ENCODE results near the gene LEP.
"Not testable (repeated sequence)": the region's sequence is repeated elsewhere in the genome, so short reads cannot be mapped to it uniquely, and the experiment has no call there.

Gene LEP

GRCh38 chr7:128210590-128211570, 30.2 kb upstream of the LEP start:
- DNase-seq (ENCODE audit: low spot score): no peak

- no peak for DNase-seq (ENCODE audit: low spot score)
Measured at GRCh38 chr7:128211626-128212025, 29.5 kb upstream of the LEP start.

GRCh38 chr7:128214463-128214862, 26.6 kb upstream of the LEP start:
- DNase-seq (ENCODE audit: low spot score): no peak

- DNase-seq (ENCODE audit: low spot score): no peak
Measured at GRCh38 chr7:128215281-128215680, 25.8 kb upstream of the LEP start.

GRCh38 chr7:128215739-128216138, 25.3 kb upstream of the LEP start:
- no peak for DNase-seq (ENCODE audit: low spot score)

- DNase-seq (ENCODE audit: low spot score): peak; percentile 57
Measured at GRCh38 chr7:128217030-128217805, 23.9 kb upstream of the LEP start.

GRCh38 chr7:128217967-128218652, 23.0 kb upstream of the LEP start:
- no peak for DNase-seq (ENCODE audit: low spot score)

GRCh38 chr7:128219636-128220035, 21.4 kb upstream of the LEP start:
- no peak for DNase-seq (ENCODE audit: low spot score)

- DNase-seq (ENCODE audit: low spot score): peak; percentile 85
Measured at GRCh38 chr7:128221929-128222403, 19.1 kb upstream of the LEP start.

- no peak for DNase-seq (ENCODE audit: low spot score)
Measured at GRCh38 chr7:128226132-128226980, 14.7 kb upstream of the LEP start.

- no peak for DNase-seq (ENCODE audit: low spot score)
Measured at GRCh38 chr7:128227271-128227670, 13.8 kb upstream of the LEP start.

- peak; percentile 77 for DNase-seq (ENCODE audit: low spot score)
Measured at GRCh38 chr7:128231021-128231420, 10.1 kb upstream of the LEP start.

- no peak for DNase-seq (ENCODE audit: low spot score)
Measured at GRCh38 chr7:128231677-128232076, 9.4 kb upstream of the LEP start.

- DNase-seq (ENCODE audit: low spot score): no peak
Measured at GRCh38 chr7:128233471-128233870, 7.6 kb upstream of the LEP start.

GRCh38 chr7:128234476-128235026, 6.5 kb upstream of the LEP start:
- no peak for DNase-seq (ENCODE audit: low spot score)

- no peak for DNase-seq (ENCODE audit: low spot score)
Measured at GRCh38 chr7:128235471-128235870, 5.6 kb upstream of the LEP start.

GRCh38 chr7:128236924-128237586, 4.0 kb upstream of the LEP start:
- DNase-seq (ENCODE audit: low spot score): peak; percentile 87

GRCh38 chr7:128239146-128239545, 1.9 kb upstream of the LEP start:
- not testable (repeated sequence) for DNase-seq (ENCODE audit: low spot score)

- DNase-seq (ENCODE audit: low spot score): no peak
Measured at GRCh38 chr7:128242661-128243060, 1.6 kb downstream of the LEP start.

- DNase-seq (ENCODE audit: low spot score): no peak
Measured at GRCh38 chr7:128243273-128243672, 2.2 kb downstream of the LEP start.

All from kidney tubule cell (primary cell).